Cardiac muscle cell (in vitro differentiated cells and primary cell): ENCODE results near the gene TNRC18. TPM values are rescaled to one million over a fixed set of nuclear protein-coding genes. Genes with fewer than 3 reads are reported as not detected.

Source experiments
- DNase-seq, 2 donors: peaks; one replicate each; pipeline versions ENCODE4 v3.0.0 to v3.0.0-alpha.2; 2010 to 2017; ENCODE audit warnings: low read depth in 1 of 2, low spot score in 1 of 2
- H3K27ac ChIP-seq: fragments of 200-600 bp; sonication (generic); 2 replicates; pipeline ENCODE4 v1.5.1; 2016
- H3K27me3 ChIP-seq: fragments of 200-600 bp; sonication (generic); 2 replicates; pipeline ENCODE4 v1.6.0; 2016; ENCODE audit warnings: control low read depth
- H3K36me3 ChIP-seq: fragments of 200-600 bp; sonication (generic); 2 replicates; pipeline ENCODE4 v1.5.1; 2016; ENCODE audit warnings: control low read depth
- H3K4me1 ChIP-seq: fragments of 200-600 bp; sonication (generic); 2 replicates; pipeline ENCODE4 v1.8.1; 2017; ENCODE audit warnings: low read depth, mild to moderate bottlenecking, mixed run types
- H3K4me3 ChIP-seq: fragments of 200-600 bp; sonication (generic); 2 replicates; pipeline ENCODE4 v1.5.1; 2016; ENCODE audit warnings: mild to moderate bottlenecking
- H3K9me3 ChIP-seq: fragments of 200-600 bp; sonication (generic); 2 replicates; pipeline ENCODE4 v1.5.1; 2017; ENCODE audit warnings: low read depth, mild to moderate bottlenecking, control low read depth
- CTCF ChIP-seq: IDR thresholded peaks from 2 replicates; pipeline ENCODE4 v1.5.1; 2012; ENCODE audit warnings: low read depth, mild to moderate bottlenecking, low read length
- polyA plus RNA-seq: library from polyadenylated mRNA; unstranded; fragments of >200 nt; fragmentation: Nextera tagmentation; extraction: Ambion mirVana; gene quantifications from 2 replicates; pipeline ENCODE4 v1.2.1, GENCODE V29; 2016
- total RNA-seq: library from RNA; depleted of rRNA; stranded (reverse); fragments of >200 nt; gene quantifications from 2 replicates; pipeline ENCODE4 v1.2.3, GENCODE V29; 2016

TNRC18 gene
- total and polyA plus RNA-seq, 2 experiments from 2014 or later, result 15.1 to 180 TPM

GRCh38 chr7:5349437-5350173 lies 74.0 kb downstream of the TNRC18 start:
- TF ChIP-seq CTCF, result no peak
- peak in 1 of 2 donors; percentile 56 for DNase-seq
- Histone ChIP-seq H3K27me3 (no peaks in the 10 kb centered on the region), H3K9me3 (no peaks in the 10 kb centered on the region), H3K4me3 (no peak overlapping the region), H3K4me1 (peaks cover 28% of the 10 kb centered on the region), H3K36me3 (peaks cover 10% of the 10 kb centered on the region), H3K27ac (peak overlapping the region; percentile 68)

- Histone ChIP-seq H3K27ac (peak overlapping the region; percentile 68), H3K36me3 (peaks cover 15% of the 10 kb centered on the region), H3K4me1 (peaks cover 22% of the 10 kb centered on the region), H3K4me3 (no peak overlapping the region), H3K27me3 (no peaks in the 10 kb centered on the region), H3K9me3 (no peaks in the 10 kb centered on the region)
- no peak for DNase-seq
- no peak for TF ChIP-seq CTCF
Observed at GRCh38 chr7:5349005-5349380, 74.6 kb downstream of the TNRC18 start.

GRCh38 chr7:5348134-5349004 lies 75.3 kb downstream of the TNRC18 start:
- peak in 1 of 2 donors; percentile 48 for DNase-seq
- Histone ChIP-seq H3K36me3 (peaks cover 21% of the 10 kb centered on the region), H3K4me1 (peaks cover 22% of the 10 kb centered on the region), H3K4me3 (no peak overlapping the region), H3K27me3 (no peaks in the 10 kb centered on the region), H3K27ac (peak overlapping the region; percentile 68), H3K9me3 (no peaks in the 10 kb centered on the region)
- TF ChIP-seq CTCF, result no peak

- peaks cover 19% of the 10 kb centered on the region for H3K4me1 ChIP-seq
- H3K4me3 ChIP-seq, result no peak overlapping the region
- H3K27ac ChIP-seq, result no peak overlapping the region
- no peak for DNase-seq
- H3K27me3 ChIP-seq, result no peaks in the 10 kb centered on the region
- H3K9me3 ChIP-seq, result no peaks in the 10 kb centered on the region
- peaks cover 28% of the 10 kb centered on the region for H3K36me3 ChIP-seq
- no peak for TF ChIP-seq CTCF
Observed at GRCh38 chr7:5345671-5346070, 78.0 kb downstream of the TNRC18 start.

- H3K4me1 ChIP-seq, result peaks cover 14% of the 10 kb centered on the region
- peaks cover 30% of the 10 kb centered on the region for H3K36me3 ChIP-seq
- H3K27ac ChIP-seq, result no peak overlapping the region
- no peaks in the 10 kb centered on the region for H3K27me3 ChIP-seq
- H3K9me3 ChIP-seq, result no peaks in the 10 kb centered on the region
- TF ChIP-seq CTCF, result no peak
- H3K4me3 ChIP-seq, result no peak overlapping the region
- no peak for DNase-seq
Observed at GRCh38 chr7:5345171-5345570, 78.5 kb downstream of the TNRC18 start.
